Natural killer cell (primary cell): ENCODE results near the gene THRB. TPM values are rescaled to one million over a fixed set of nuclear protein-coding genes. Genes with fewer than 3 reads are reported as not detected.

Source experiments
- ATAC-seq, 3 donors: fragments of 150-1000 bp in 2 of 3; fragments of 200-7000 bp in 1 of 3; cut with Tn5 transposase; 1 replicate in 1 of 3; 2 replicates in 2 of 3; pipeline ENCODE4 v1.10.0; 2021; ENCODE audit warnings: mild to moderate bottlenecking in 2 of 3, moderate library complexity in 2 of 3
- DNase-seq, 2 donors: peaks; one replicate each; pipeline versions ENCODE4 v3.0.0 to v3.0.0-alpha.2; 2013 to 2021; ENCODE audit warnings: mixed read lengths in 1 of 2
- H3K27ac ChIP-seq: one replicate; pipeline ENCODE4 v1.5.1; 2013; ENCODE audit warnings: mild to moderate bottlenecking, low read length
- H3K27me3 ChIP-seq: one replicate; pipeline ENCODE4 v1.6.1; 2013; ENCODE audit warnings: low read length; ENCODE audit not compliant: control insufficient read depth, insufficient read depth
- H3K36me3 ChIP-seq: one replicate; pipeline ENCODE4 v1.6.1; 2013; ENCODE audit warnings: low read length; ENCODE audit not compliant: control insufficient read depth, insufficient read depth
- H3K4me1 ChIP-seq: one replicate; pipeline ENCODE4 v1.6.1; 2013; ENCODE audit warnings: low read length; ENCODE audit not compliant: control insufficient read depth, insufficient read depth
- H3K4me3 ChIP-seq: one replicate; pipeline ENCODE4 v1.5.1; 2013; ENCODE audit warnings: low read length
- H3K9me3 ChIP-seq: one replicate; pipeline ENCODE4 v1.6.1; 2013; ENCODE audit warnings: low read length; ENCODE audit not compliant: control insufficient read depth, insufficient read depth
- H3K27ac Mint-ChIP-seq, 2 donors: one replicate each; pipeline ENCODE4 v1.8.0; 2022; ENCODE audit warnings: mild to moderate bottlenecking in 2 of 2, mixed read lengths in 2 of 2, moderate library complexity in 1 of 2
- H3K27me3 Mint-ChIP-seq, 2 donors: one replicate each; pipeline ENCODE4 v1.8.0; 2022; ENCODE audit warnings: low read depth in 2 of 2, mixed read lengths in 2 of 2
- H3K36me3 Mint-ChIP-seq: one replicate; pipeline ENCODE4 v1.8.0; 2022; ENCODE audit warnings: mixed read lengths
- H3K4me1 Mint-ChIP-seq, 2 donors: one replicate each; pipeline ENCODE4 v1.8.0; 2022; ENCODE audit warnings: mixed read lengths in 2 of 2
- H3K4me3 Mint-ChIP-seq: one replicate; pipeline ENCODE4 v1.8.0; 2022; ENCODE audit warnings: mild to moderate bottlenecking, moderate library complexity, mixed read lengths
- H3K9me3 Mint-ChIP-seq, 2 donors: one replicate each; pipeline ENCODE4 v1.8.0; 2022; ENCODE audit warnings: mixed read lengths in 2 of 2
- CTCF ChIP-seq: fragments of 200-600 bp; IDR thresholded peaks from one replicate; pipeline ENCODE4 v1.8.0; 2022; ENCODE audit warnings: antibody characterized with exemption
- WGBS: methylation state at CpG from one replicate; pipeline ENCODE4 v1.1.7; 2013; ENCODE audit warnings: missing lambda C conversion rate; ENCODE audit not compliant: insufficient coverage; 5-methylcytosine and 5-hydroxymethylcytosine counted together
- intact Hi-C: fragments of 100-400 bp; cut with micrococcal nuclease; formaldehyde crosslinking; loops from one replicate; pipeline ENCODE4 v1.14.2; 2022
- total RNA-seq, 4 donors: library from RNA; stranded (reverse); fragments of 120-200 nt in 1 of 4; gene quantifications; one replicate each; pipeline versions ENCODE4 v1.2.3 to v1.2.4, GENCODE V29; 2013 to 2022

Gene THRB
- total RNA-seq, 3 donors from 2014 or later (not counting 1 experiment from before 2014, with no cell fraction given): 0.05 TPM; not detected in 2

DNA sequence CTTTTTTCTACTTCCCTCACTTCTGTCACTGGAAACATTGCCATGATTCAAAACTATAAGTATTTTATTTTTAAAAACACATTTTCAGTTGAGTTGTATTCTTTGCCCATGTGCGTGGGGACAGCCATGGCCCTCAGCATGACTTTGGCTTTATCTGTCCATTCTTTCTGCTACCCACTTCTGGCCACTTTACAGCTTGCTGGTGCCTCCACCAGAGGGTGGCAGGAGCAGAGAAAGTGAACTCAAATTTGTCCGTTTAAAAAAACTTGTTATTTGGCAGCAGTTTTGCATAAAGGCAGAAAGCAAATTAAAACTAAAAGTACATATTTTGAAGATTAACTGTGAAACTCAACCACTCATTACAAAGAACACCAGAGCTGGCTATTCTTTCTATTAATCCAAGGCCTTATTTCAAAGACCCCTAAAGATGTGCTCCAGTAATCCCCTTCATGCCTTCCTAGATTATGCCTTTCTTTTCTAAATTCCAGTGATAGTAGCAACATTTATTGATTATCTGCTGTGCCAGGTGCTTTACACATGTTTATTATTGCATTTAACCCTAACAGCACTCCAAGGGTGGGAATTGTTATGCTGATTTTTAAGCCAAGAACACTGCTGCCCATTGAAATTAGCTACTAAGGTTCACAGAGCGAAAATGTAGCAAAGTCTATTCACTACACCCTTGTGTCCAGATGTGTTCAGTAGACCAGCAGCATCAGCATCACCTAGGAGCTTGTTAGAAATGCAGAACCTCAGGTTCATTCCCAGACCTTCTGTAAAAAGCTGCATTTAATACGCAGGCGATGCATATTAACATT, 134.8 kb downstream of the THRB start:
- ATAC-seq (no peak), DNase-seq (no peak)
- no peak overlapping the region for H3K4me3 ChIP-seq
- H3K4me1 ChIP-seq: no peaks in the 10 kb centered on the region
- no peaks in the 10 kb centered on the region for H3K9me3 ChIP-seq
- WGBS: 73% methylated on average over 5 of the region's 5 CpGs
- H3K27ac Mint-ChIP-seq: no peak overlapping the region
- H3K9me3 Mint-ChIP-seq: peaks cover 6 to 7% of the 10 kb centered on the region in 2 donors
- no peaks in the 10 kb centered on the region for H3K27me3 ChIP-seq
- no peaks in the 10 kb centered on the region for H3K27me3 Mint-ChIP-seq
- no peaks in the 10 kb centered on the region for H3K36me3 ChIP-seq
- no peak overlapping the region for H3K4me3 Mint-ChIP-seq
- no peaks in the 10 kb centered on the region for H3K36me3 Mint-ChIP-seq
- no peak overlapping the region for H3K27ac ChIP-seq
- H3K4me1 Mint-ChIP-seq: no peaks in the 10 kb centered on the region
- no peak for TF ChIP-seq CTCF
- intact Hi-C loops: no loop called here

DNA sequence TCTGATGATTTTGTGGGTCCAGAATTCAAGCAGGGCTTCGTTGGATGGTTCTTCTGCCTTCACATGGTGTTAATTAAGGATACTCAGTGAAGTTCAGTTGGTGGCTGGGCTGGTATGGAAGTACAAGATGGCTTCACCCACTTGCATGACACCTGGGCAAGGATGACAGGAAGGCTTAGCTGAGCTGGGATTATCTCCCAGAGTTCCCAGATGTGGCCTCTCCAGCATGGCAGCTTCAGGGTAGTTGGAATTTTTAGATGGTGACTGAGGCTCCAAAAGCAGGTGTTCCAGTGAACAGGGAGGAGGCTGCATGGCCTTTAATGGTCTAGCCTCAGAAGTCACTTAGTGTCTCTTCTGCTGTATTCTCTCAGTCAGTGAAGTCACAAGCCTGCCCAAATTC, 135.5 kb downstream of the THRB start:
- Mint-ChIP-seq H3K4me1 (no peaks in the 10 kb centered on the region), H3K27me3 (no peaks in the 10 kb centered on the region), H3K27ac (no peak overlapping the region), H3K9me3 (peaks cover 7 to 8% of the 10 kb centered on the region in 2 donors), H3K36me3 (no peaks in the 10 kb centered on the region), H3K4me3 (no peak overlapping the region)
- intact Hi-C loops: no loop called here
- Histone ChIP-seq H3K4me3 (no peak overlapping the region), H3K27ac (no peak overlapping the region), H3K9me3 (no peaks in the 10 kb centered on the region), H3K27me3 (no peaks in the 10 kb centered on the region), H3K4me1 (no peaks in the 10 kb centered on the region), H3K36me3 (no peaks in the 10 kb centered on the region)
- ATAC-seq (no peak), DNase-seq (no peak)
- WGBS: 67% methylated on average over 1 of the region's 1 CpG
- no peak for TF ChIP-seq CTCF

GRCh38 chr3:24357635-24358034, 137.0 kb downstream of the THRB start:
- DNase-seq (no peak), ATAC-seq (no peak)
- Histone ChIP-seq H3K9me3 (no peaks in the 10 kb centered on the region), H3K36me3 (no peaks in the 10 kb centered on the region), H3K27ac (no peak overlapping the region), H3K4me1 (no peaks in the 10 kb centered on the region), H3K27me3 (no peaks in the 10 kb centered on the region), H3K4me3 (no peak overlapping the region)
- intact Hi-C loops: no loop called here
- Mint-ChIP-seq H3K36me3 (no peaks in the 10 kb centered on the region), H3K4me3 (no peak overlapping the region), H3K4me1 (no peaks in the 10 kb centered on the region), H3K27ac (no peak overlapping the region), H3K9me3 (peaks cover 8 to 9% of the 10 kb centered on the region in 2 donors), H3K27me3 (no peaks in the 10 kb centered on the region)
- no peak for TF ChIP-seq CTCF
- no CpG with 5 or more reads among the region's 6 CpGs for WGBS

DNA sequence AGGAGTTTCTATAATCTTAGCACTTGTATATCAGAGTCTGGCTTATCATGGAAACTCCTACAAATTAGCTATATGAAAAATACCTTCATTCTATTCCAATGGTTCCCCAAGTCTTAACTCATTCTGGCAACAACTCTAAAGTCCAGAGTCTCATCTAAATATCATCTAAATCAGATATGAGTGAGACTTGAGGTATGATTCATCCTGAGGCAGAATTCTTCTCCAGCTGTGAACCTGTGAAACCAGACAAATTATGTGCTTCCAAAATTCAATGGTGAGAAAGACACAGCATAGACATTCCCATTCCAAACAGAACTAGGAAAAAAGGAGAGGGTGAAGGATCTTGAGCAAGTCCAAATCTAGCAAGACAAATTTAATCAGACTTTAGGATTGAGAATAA, 138.8 kb downstream of the THRB start:
- Mint-ChIP-seq H3K27me3 (no peaks in the 10 kb centered on the region), H3K4me3 (no peak overlapping the region), H3K27ac (no peak overlapping the region), H3K9me3 (peaks cover 5 to 6% of the 10 kb centered on the region in 2 donors), H3K4me1 (no peaks in the 10 kb centered on the region), H3K36me3 (no peaks in the 10 kb centered on the region)
- DNase-seq (no peak), ATAC-seq (no peak)
- H3K36me3 ChIP-seq: no peaks in the 10 kb centered on the region
- no peaks in the 10 kb centered on the region for H3K9me3 ChIP-seq
- TF ChIP-seq CTCF: no peak
- H3K4me1 ChIP-seq: no peaks in the 10 kb centered on the region
- H3K27me3 ChIP-seq: no peaks in the 10 kb centered on the region
- no peak overlapping the region for H3K4me3 ChIP-seq
- intact Hi-C loops: no loop called here
- no peak overlapping the region for H3K27ac ChIP-seq
